Cardiac septum (tissue), 1 donor: ENCODE data around the gene FLAD1. TPM values are rescaled to one million over a fixed set of nuclear protein-coding genes. Genes with fewer than 3 reads are reported as not detected.

ENCODE experiments used
- DNase-seq: peaks from one replicate; pipeline ENCODE4 v3.0.0-alpha.2; 2020; ENCODE audit warnings: low spot score
- intact Hi-C: fragments of 100-400 bp; cut with DNase I; formaldehyde crosslinking; loops from one replicate; pipeline ENCODE4 v1.14.0; 2022
- total RNA-seq: library from RNA; stranded (reverse); fragmentation: NEBNext Ultra II Directional; extraction: Animal tissue kit (Norgen Biotek cat#: 25700); gene quantifications from one replicate; pipeline ENCODE4 v1.2.1, GENCODE V29; 2021
- donor health status: DM: no; HTN: no; CAD: no.

FLAD1 gene
- total RNA-seq, 1 donor from 2014 or later, result 22.2 TPM

DNA sequence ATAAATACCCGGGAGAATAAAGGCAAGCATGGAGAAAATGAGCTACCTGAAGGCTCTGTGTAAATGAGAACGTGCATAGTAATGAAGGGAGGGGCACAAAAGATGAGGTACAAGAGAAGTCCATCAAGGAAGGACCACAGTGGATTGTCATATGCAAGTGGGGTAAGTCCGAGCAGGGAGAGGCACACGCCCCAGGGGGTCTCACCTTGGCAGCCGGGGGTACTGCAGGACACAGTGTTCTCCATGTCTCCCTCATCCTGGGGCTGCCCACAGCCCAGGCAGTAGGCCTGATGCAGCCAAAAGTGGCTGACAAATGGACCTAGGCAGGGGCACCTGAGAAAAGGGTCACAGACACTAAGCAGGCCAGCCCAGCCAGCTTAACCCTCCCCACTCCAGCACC lies 40.5 kb downstream of the FLAD1 start:
- intact Hi-C loops, result no loop called here
- no peak for DNase-seq

DNA sequence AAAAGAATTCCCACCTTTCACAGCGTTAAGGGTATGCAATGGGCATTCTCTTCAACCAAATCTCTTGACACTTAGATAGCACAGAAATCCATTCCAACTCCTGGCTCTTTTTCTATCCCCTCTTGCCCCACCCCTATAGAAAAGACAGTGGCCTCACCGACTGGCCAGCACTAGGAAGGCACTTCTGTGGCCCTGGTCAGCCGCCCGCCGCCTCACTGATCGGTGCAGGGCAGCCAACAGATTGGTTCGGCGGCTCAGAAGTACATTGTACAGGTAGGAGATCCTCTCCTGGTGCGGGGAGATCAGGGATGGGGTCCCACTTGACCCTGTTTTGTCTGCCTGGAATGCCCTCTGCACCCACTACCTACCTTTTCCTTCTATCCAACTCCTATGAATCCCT lies 41.2 kb downstream of the FLAD1 start:
- intact Hi-C loops, result no loop called here
- no peak for DNase-seq

DNA sequence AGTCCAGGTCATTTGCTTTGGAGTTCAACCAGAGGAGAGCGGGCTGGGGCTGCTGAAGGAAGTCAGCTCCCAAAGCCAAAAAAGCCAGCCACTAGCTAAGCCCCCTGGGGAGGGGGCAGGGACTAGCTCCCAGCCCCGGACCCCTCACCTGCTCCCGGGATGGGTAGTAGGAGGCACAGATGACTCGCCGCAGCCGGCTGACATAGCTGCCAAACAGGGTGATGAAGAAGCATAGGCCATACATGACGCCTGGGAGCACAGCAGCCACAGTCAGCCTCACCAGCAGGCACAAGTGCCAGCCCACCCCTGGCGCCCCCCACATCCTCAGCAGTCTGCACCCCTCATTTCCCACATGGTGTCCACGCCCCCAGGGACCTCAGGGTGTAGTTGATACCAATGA lies 43.0 kb downstream of the FLAD1 start:
- intact Hi-C loops, result no loop called here
- DNase-seq, result no peak

DNA sequence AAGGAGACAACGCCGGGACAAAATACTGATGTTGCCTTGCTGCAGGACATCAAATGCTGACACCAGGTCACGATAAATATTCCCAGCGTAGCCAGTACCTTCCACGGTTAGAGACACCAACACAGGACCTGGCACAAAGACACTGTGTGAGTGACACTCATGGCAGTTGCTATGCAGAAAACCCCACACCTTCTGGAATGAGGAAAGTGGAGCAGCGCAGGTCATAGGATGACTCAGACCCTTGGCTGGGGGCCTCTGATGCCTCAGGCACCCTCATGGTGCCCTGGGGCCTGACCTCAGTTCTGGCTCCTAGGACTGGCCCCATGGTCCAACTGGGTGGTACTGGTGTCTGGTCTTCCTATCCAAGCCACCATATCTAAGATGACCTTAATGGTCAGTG lies 43.4 kb downstream of the FLAD1 start:
- no peak for DNase-seq
- intact Hi-C loops, result no loop called here

DNA sequence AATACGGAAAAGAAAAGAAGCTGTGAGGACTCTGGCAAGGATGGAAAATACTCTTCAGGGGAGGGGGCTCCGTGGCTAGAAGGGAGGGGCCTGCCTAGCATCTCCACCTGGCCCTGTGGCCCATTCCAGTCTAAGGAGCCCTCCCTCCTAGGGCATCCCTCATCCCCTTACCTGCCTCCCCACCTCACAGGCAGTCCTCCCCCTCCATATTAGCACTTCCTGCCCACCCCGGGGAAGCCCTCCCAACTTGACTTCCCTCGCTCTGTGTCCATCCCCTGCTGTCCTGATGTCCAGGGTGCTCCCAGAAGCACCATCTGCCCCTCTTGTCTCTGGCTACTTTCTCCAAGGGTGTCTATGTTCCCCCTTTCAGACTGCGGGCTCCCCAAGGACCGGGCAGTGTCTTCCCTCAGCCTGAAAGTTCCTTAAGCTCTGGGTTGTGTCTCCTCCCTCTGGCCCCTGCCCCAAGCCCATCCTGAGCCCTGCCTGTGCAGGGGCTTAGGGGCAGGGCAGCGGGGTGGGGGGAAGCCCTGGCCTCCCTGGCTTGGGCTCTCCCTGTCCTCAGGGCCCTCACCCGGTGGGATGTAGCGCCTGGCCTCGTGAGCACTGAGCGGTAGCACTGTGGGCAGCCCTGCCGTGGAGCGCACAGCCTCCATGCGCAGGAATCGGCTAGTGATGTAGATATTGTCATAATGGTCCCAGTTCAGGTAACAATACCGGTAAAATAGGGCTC lies 46.5 kb downstream of the FLAD1 start:
- no peak for DNase-seq
- intact Hi-C loops, result no loop called here

DNA sequence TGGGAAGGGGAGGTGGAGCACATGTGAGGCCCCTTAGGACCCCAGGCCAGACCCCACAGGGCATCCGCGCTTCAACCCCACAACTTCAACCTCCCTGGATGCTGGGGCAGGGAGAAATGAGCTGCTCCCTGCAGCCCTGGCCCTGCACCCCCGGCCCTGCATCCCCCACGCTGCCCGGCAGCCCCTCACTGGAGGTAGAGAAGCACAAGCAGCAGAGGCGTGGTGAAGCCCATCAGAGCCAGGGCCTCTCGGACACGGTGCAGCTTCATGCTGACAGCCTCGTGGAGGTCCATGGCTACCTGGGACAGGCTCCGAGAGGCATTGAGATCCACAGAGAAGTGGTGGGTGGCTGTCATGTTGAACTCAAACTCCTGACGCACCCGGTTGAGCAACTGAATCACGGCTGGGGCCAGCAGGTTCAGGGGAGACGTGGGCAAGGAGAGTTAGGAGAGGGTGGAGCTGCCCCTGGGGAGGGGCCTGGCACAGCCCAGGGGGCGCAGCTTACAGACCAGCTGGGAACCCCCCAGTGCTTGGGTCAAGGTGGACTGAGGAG lies 47.2 kb downstream of the FLAD1 start:
- intact Hi-C loops, result no loop called here
- DNase-seq, result no peak

DNA sequence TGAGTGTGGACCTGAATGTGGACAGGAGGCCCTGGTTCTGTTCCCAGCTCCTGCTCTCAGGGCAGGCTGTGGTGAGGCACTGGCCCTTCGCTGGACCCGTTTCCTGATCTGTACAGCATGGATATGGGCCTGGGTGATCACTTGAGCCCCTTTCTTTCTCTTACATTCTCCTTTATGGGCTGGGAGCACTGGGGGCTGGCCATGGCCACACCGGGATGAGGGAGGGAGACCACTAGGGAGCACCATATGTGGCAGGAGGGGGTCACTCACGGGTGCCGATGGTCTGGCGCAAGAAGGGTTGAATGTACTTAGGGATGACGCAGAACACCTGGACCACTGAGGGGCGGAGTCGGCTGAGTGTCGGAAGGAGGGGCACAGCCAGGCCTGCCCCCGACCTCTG lies 47.8 kb downstream of the FLAD1 start:
- DNase-seq, result no peak
- intact Hi-C loops, result no loop called here

DNA sequence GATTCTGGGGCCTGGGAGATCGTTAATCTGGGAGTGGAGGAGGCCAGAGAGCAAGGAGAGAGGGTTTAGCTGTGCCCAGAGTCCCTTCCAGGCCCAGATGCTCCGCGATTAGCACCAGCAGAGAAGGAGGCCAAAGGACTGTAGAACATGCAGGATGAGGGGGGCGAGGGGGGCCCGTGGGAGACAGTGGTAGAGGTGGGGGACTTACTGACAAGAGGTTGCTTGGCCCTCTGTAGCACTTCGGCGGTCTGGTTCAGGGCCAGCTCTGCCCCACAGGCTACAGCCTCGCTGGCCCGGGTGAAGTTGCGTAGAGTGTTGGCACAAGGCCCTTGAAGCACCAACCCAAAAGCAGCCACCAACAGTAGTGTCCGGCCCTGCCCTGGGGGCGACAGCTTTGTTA lies 49.7 kb downstream of the FLAD1 start:
- DNase-seq, result no peak
- intact Hi-C loops, result no loop called here

DNA sequence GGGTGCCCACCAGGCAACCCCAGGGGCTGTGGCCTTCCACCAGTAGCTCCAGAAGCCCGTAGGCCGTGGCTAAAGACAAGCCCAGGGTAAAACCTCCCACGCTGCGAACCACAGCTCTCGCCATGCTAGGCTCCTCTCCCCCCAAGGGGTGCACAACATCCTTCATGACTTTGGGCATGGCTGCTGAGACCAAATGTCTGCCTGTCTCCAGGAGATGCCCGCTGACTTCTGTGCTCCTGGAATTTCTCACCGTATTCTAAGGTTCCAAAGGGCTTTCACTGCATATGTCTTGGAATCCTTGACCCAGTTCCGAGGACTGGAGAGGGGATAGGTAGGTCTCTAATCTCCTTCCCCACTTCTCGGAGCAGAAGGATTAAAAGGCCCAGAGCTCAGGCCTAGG lies 50.4 kb downstream of the FLAD1 start, which contains the start of the genes DCST1 and DCST2:
TSS of gene DCST1 (plus strand) at position 301 of the 400 bp plus-strand sequence. CDS start 213 bp downstream, outside the sequence.
TSS of gene DCST2 (minus strand) at position 258 of the 400 bp plus-strand sequence. CDS start at position 178, 80 bp downstream.
- intact Hi-C loops, result no loop called here
- DNase-seq, result no peak

DNA sequence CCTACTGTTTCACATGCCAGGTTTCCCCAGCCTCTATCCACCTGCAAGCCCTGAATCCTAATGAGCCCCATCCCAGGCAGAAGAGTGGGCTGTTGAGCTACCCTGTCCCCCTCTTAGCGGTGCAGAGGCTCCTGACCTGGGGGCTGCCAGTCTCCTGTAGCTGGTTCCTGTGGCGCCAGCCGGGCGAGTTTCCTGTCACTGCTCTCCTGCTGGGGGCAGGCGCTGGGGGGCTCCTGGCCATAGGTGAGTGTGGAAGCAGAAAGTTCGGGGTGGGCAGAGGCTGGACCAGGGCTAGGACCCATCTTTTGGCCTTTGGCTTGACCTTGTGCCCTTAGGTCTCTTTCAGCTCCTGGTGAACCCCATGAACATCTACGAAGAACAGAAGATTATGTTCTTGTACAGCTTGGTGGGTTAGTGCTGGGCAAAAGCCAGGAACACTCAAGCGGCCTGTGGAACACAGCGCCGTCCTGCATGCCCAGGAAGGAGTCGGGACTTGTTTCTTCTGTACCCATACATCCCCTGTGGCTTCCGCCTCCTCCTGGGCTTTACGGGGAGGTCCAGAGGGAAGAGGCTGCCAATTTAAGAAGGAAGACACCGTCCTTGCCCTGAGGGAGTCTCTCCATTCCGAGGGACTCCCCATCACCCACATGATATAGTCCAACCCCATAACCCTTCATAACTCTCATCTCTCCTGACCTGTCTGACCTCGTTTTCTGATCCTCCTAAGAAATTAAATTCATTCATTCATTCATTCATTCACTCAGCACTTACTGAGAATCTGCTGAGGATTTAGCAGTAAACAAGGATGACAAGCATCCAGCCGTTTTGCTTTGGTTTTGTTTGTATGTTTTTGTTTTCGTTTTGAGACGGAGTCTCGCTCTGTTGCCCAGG lies 51.4 kb downstream of the FLAD1 start:
- intact Hi-C loops, result no loop called here
- no peak for DNase-seq

DNA sequence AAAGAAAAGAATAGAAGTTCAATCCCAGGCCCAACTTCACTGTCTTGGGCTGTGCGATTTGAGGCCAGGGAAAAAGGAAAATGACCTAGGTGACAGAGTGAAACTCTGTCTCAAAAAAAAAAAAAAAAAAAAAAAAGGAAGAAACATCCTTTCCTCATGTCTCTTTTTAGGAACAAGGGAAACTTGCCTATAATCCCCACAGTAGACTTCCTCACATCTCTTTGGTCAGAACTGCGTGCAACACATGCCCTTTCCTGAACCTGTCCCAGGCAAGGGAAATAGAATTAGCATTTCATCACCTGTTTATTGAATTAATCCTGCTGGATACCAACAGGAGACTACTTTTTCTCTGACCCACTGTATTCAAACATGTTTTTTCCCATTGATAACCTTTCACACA lies 52.8 kb downstream of the FLAD1 start:
- DNase-seq, result no peak
- intact Hi-C loops, result no loop called here

DNA sequence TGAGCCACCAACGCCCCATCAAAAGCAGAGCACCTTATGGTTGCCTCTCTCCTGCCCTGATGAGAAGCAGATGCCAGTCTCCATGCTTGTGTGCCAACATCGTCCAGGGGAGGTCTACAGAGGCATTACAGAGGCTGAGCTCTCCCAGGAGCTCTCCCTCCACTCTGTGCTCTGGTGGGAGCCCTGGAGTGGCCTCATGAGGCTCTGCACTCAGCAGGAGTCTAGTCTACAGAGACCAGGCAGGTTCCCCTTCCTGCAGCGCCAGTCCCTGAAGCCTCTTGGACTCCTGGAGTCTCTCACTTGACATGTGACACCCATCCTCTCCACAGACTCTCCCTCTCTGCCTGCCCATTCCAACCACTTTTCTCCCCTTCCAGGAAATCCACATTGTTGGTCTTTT lies 53.9 kb downstream of the FLAD1 start:
- no peak for DNase-seq
- intact Hi-C loops, result no loop called here

DNA sequence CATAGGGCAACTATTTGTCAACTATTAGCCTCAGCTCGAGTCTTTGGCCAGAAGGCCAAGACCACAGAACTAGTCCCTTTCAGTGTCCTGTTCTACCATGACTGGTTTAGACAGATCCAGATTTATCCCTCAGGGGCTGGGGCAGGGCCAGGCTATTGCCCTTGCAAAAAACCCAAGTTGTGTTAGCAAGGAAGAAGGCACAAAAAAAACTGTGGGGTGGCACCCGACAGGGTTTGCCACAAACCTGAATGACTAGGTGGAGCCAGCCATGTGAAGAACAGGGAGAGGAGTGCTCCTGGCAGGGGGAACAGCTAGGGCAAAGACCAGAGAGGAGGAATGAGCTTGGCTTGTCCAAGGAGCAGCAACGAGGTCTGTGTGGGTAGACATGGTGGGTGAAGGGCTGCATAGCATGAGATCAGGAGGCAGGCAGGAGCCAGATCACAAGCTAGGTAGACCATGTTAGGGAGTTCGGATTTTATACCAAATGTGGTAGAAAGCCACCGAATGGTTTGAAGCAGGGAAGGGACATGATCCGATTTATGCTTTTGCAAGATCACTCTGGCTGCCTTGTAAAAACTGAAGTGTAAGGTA lies 54.8 kb downstream of the FLAD1 start:
- intact Hi-C loops, result no loop called here
- no peak for DNase-seq

DNA sequence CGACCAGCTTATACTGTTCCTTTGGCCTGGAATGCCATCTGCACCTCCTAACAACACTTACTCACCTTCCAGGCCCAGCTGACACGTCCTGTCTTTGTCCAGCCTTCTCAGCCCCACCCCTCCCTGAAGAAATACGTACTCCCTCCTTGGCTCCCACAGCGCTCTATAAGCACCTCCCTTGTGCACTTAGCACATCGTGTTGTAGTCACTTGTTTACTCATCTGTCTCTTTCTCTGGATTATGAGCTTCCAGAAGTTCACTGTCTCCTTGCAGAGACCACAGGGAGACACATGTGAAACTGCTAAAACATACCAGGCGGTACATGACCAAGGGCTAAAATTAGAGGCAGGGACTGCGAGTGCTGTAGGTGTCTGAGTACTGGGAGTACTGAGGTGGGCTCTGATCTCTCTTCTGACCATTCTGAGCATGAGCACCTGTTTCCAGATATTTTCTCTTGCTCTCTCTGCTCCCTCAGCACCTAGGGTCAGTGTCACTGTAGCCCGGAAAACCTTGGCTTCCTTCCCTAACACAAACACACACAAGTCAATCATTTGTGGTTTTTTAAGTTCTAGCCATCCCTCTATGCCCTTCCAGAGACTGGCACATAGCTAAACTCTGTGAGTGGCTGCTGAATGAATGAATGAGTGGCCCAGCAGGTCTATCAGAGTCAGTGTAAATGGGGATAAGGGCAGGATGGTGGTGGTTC lies 55.6 kb downstream of the FLAD1 start:
- intact Hi-C loops, result no loop called here
- no peak for DNase-seq

DNA sequence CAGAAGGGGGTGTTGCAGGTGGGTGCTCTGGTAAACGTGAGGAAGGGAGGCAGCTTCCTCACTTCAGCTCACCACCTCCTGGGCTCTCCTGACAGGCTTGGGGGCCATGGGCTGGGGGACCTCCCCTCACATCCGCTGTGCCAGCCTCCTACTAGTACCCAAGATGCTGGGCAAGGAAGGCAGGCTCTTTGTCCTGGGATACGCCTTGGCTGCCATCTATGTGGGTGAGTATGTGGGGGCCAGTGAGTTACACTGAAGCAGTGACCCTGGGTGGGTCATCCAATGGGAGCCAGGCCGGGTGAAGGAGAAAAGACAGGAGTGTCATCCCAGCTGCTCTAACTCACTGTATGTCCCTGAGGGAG lies 56.1 kb downstream of the FLAD1 start:
- intact Hi-C loops, result no loop called here
- no peak for DNase-seq

DNA sequence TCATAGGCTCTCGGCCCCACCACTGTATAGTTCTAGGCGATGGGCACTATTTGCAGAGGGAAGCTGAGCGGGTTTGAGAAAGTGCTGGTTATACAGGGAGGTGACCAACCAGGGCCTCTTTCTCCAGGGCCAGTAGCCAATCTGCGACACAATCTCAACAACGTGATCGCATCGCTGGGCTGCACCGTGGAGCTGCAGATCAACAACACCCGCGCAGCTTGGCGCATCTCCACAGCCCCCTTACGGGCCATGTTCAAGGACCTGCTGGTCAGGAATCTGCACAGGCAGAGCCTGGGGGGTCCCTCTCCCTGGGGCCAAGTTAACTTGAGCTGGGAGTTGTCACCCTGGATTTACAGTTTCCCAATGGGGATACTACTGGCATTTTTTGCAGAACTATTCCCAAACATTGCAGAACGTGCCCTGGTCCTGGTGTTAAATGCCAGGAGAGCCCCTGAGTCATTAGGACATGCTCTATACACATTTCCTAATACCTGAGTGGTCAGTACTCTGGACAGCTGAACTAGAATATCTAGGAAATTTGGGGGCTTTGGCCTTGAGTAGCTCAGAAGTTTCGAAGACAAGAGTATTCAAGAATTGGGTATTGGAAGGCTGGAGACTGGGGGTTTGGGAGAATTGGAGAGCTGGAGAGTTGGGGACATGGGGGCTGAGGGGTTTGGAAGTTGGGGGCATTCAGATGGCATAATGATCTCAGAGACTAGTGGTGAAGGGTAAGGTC lies 57.4 kb downstream of the FLAD1 start:
- DNase-seq, result no peak
- intact Hi-C loops, result no loop called here
